IPS DF 4.7 (cell line): ENCODE measurements around the gene TMEM150A.
"Not testable (repeated sequence)": the region's sequence is repeated elsewhere in the genome, so short reads cannot be mapped to it uniquely, and the experiment has no call there.

Experiments used
- DNase-seq: peaks from one replicate; pipeline ENCODE4 v3.0.0-alpha.2; 2013; ENCODE audit warnings: low spot score; ENCODE audit errors: extremely low read depth

The TMEM150A gene

DNA sequence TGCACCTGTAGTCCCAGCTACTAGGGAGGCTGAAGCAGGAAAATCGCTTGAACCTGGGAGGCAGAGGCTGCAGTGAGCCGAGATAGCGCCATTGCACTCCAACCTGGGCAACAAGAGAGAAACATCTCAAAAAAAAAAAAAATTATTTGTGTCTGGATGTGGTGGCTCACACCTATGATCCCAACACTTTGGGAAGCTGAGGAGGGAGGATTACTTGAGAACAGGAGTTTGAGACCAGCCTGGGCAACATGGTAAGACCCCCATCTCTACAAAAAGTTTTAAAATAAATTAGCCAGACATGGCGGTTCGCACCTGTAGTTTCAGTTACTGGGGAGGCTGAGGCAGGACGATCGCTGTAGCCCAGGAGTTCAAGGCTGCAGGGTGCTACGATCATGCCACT lies 26.8 kb downstream of the TMEM150A start:
- no peak for DNase-seq

DNA sequence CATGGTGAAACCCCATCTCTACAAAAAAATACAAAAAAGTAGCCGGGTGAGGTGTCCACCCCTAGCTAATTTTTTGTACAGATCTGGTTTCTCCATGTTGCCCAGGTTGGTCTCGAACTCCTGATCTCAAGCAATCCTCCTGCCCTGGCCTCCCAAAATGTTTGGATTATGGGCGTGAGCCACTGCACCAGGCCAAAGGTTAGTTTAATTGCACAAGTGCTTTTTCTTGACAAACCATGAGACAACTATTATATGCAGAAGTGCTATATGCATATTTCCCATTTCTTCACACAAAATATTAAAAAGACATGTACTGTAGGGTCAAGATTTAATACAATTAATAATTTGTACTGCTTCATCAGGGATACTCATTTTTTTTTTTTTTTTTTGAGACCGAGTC lies 36.2 kb downstream of the TMEM150A start:
- no peak for DNase-seq

DNA sequence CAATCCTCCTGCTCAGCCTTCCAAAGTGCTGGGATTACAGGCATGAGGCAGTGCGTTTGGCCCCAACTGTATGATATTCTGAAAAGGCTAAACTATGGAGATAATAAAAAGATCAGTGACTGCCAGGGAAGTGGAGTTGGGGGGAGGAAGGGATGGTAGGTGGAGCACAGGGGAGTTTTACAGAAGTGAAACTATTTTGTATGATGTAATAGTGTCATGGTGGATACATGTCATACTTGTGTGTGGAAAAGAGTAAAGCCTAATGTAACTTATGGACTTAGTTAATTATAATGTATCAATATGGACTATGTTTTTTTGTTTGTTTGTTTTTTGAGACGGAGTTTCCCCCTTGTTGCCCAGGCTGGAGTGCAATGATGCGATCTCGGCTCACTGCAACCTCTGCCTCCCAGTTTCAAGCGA lies 38.3 kb downstream of the TMEM150A start:
- DNase-seq: no peak

DNA sequence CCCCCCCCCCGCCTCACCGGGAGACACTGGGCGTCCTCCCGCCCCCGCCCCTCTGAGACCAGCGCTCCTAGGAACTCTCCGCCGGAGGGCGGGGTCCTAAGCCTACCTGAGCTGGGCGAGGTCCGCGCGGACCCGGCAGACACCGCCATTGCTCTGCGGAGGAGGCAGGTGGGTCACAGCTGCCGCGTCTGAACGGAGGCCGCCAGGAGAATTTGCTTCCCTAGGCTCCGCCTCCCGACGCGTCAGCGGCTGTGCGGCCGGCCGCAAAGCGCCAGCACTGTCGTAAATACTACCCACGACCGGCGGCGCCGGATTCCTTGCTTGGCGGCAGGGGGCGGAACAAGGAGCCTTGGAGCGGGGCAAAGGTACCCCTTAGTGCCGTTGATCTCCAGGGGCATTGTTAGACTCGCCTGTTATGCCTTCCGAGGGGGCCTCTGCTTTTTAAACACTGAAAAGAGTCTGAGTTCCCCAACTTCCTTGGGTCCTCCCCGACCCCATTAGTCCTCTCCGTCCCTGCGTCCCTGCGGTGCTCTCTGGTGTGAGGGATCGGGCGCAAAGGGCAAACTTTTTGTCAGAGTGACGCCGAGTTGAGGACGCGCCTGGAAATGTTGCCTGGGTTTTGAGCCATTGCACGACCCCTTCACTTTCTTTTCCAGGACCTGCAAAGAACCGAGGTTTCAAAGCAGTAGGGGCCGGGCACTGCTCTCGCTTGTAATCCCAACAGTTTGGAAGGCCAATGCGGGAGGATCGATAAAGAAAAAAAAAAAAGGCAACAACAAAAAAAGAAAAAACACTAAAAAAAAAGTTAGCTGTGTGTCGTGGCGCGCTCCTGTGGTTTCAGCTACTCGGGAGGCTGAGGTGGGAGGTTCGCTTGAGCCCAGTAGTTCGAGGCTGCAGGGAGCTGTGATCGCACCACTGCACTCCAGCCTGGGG lies 41.0 kb downstream of the TMEM150A start, which contains the start of gene GGCX:
GGCX (minus strand) TSS at position 214 of the 933 bp plus-strand sequence; CDS start at position 149, 65 bp downstream.
- DNase-seq: no peak

DNA sequence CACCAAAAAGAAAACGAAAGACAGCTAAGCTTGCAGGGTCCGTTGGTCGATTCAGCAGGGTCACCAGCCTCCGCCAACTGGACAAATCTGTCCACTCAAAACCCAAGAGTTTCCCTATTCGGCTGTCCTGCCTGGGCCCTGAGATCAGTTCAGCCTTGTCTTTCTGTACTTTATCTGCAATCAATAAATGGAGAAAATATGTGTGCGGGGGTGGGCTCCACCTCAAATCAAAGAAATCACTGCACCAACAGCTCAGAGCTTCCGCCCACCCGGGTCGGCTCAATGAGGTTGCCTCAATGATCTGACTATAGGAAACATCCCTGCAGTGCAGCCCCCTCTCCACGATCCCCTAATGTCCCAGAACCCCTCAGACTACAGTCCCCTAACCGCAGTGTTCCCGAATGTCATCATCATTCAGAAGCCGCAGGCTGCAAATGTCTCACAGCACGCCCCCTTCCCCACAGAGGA lies 41.7 kb downstream of the TMEM150A start:
- DNase-seq: no peak

DNA sequence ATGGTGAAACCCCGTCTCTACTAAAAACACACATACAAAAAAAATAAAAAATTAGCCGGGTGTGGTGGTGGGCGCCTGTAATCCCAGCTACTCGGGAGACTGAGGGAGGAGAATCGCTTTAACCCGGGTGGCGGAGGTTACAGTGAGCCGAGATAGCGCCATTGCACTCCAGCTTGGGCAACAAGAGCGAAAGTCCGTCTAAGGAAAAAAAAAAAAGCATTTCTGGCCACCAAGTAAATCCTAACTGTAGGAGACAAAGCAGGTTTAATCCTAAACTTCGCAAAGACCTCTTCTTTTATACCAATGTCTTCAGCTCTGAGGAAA lies 42.1 kb downstream of the TMEM150A start:
- not testable (repeated sequence) for DNase-seq

DNA sequence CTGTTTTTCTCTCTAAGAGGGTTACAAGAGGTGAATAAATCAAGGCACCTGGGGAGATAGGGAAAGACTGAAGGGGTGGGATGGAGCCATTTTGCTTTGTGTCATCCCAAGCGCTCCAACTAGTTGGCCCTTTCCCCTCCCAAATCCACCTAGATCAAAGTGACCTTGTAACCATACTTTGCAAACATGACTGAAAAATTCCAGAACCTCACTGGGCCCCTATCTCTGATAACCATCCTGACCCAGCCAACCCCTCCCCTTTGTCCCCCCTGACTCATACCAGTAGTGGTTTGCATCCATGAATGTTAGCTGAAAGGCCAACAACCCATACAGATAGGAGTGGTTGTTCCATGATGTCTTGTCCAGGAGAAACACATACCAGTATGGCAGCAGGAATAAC lies 44.3 kb downstream of the TMEM150A start:
- no peak for DNase-seq

DNA sequence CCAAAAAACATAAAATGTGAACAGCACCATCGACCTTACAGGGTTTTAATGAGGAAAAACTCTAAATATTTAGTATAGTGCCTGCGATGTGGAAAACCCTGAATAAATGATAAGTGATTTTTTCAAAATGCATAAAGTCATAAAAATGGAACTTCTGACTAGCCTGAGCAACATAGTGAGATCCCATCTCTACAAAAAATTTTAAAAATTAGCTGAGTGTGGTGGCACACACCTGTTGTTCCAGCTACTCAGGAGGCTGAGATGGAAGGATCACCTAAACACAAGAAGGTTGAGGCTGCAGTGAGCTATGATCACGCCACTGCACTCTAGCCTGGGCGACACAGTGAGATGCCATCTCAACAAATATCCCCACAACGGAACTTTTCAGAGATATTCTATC lies 45.4 kb downstream of the TMEM150A start:
- DNase-seq: no peak

DNA sequence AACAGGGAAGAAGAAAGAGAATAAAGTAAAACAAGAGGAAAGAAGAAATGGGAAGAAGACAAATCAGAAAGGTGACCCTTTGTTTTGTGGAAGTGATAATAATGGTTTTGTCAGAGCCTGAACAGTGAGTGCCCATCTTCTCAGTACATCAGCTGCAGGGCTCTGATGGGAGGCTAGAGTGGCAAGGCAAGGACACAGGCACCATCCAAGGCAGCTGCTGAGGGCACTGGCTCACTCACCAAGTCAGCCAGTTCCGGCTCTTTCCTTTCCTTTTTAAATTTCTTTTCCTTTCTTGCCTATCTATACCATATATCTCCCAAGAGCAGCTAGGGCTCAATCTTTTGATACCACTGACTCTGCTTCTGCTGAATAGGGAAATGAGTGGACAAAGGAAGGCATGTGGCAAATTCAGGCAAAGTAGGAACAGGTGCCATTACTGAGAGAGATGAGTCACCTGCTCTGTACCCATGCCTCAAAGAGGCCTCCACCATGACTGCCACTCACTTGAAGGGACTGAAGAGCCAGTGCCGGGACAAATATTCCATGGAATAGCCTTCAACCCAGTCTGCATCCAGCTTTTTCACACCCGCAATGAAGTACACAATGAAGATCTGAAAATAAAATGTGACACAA lies 47.4 kb downstream of the TMEM150A start:
- no peak for DNase-seq

DNA sequence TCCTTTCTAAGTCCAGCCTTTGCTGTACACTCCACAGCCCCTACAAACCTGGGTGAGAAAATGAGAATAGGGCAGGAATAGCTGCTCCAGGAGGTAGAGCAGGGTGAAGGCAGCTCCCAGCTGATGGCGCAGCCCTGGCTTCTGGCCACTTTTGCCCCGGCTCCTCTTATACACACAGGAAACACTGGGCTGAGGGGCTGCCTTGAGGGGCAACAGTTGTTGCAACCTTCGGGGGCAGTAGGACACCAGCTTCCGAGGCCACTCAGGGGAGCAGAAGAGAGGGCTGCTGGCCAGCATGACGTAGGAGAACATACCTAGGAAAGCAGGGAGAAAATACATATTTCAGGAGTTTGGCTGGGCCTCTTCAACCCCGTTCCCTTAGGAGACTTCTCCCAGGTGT lies 49.3 kb downstream of the TMEM150A start:
- no peak for DNase-seq

DNA sequence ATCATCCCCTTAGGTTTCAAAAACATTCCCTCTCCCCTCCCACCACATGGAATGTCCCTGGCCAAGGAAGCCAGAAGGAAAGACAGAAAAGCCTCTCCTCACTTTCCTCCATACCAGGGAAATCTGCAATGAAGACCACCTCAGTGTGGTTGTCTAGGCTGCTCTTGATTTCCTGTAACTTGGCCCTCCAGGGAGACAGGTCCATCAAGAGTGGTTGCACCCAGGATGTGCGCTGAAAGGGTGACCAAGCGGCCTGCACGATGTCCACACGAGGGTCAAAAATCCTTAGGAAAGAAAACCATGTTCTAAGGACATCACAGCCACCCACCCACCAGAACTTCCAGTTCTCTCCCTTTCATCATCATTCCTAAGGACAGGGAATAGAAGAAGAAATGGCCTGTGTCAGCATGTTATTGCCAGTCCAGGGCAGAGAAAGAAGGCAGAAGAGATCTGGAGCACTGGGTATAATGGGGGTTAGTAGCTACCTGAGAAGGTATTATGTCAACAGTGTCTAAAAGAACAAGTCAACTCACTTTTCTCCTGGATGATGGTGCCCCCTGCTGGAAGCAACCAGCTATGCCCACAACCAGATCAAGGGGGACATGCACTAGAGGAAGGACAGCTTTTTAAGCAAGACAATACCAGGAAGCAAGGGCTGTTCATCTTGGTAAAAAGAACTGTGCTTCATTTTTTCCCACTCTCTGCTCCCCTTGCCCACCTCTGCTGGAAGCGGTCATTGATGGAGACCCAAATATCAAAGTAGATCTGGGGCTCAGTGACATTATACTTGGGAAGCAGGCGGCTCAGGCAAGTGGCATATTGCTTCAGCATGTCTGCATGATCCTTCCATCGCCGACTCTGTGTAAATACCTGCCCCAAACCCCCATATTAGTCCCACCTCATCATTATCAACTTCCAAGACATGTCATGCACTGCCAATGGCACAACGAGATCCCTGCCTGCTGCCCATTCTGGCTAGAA lies 50.5 kb downstream of the TMEM150A start:
- DNase-seq: no peak

DNA sequence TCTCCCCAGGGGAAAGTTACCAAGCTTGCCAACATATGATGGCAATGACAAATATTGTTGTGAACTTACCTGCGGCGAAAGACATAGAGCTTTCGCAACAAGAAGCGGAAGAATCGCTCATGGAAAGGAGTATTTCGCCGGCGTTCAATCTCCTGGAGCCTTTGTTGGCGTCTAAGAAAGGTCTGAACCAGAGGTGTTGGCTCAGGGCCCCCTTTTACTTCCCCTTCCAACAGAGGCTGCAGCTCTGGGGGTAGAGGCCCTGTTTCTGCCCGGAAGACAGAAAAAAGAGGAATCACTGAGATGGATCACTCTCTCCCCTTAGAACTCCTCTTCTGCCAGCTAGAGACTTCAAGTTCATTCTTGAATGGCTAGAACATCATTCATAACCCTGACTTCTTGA lies 52.0 kb downstream of the TMEM150A start:
- DNase-seq: no peak

DNA sequence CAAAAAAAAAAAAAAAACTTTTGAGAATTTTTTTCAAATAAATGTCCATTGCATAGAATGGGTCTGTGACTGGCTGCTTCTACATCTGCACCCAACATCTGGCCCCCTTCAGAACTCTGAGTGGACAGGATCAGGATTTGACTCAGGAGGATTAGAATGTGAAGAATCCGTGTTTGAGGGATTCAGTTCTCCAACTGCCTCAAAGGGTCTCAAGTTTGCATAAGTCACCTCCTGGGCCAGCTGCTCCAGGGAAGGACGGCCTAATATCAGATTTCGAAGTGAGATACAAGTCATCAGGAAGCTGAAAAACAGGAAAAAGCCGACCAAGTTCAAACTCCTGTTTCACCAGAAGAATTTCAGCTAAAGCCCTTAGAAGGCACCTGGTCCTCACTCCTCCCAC lies 52.7 kb downstream of the TMEM150A start:
- DNase-seq: no peak

DNA sequence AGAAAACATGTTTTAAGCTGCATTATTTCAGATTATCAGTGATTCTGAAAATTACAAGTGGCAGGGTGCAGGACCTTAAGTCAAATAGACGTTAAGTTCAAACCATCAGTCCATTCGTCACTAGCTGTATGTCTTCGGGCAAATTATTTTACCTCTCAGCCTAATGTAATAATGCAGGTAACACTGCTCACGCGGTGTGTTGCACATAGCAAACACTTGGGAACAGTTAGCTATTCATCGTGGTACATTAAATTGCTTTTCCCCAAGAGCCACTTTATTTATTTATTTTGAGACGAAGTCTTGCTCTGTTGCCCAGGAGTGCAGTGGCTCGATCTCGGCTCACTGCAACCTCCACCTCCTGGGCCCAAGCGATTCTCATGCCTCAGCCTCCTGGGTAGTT lies 53.4 kb downstream of the TMEM150A start:
- no peak for DNase-seq

DNA sequence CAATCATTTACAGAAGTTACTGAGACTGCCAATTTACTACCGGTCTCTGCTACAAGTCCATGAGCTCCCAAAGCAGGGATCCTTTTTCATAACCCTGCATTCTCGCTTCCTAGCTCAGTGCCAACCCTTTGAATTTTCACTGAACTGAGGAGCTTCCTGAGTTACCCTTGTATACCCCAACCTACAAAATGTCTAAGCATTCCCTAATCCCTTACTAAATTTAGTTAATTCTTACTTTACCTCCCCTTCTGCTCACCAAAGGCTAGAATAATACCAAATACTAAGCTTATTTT lies 53.9 kb downstream of the TMEM150A start:
- no peak for DNase-seq
